Smooth muscle cell of trachea (primary cell): ENCODE data around the gene TMEM30A. TPM values are rescaled to one million over a fixed set of nuclear protein-coding genes. Genes with fewer than 3 reads are reported as not detected.

ENCODE experiments used
- total RNA-seq: library from RNA; depleted of rRNA; stranded (reverse); fragments of >200 nt; gene quantifications from 2 replicates; pipeline ENCODE4 v1.2.1, GENCODE V29; 2014

TMEM30A gene
- 172 and 185 TPM in 2 replicates for total RNA-seq

DNA sequence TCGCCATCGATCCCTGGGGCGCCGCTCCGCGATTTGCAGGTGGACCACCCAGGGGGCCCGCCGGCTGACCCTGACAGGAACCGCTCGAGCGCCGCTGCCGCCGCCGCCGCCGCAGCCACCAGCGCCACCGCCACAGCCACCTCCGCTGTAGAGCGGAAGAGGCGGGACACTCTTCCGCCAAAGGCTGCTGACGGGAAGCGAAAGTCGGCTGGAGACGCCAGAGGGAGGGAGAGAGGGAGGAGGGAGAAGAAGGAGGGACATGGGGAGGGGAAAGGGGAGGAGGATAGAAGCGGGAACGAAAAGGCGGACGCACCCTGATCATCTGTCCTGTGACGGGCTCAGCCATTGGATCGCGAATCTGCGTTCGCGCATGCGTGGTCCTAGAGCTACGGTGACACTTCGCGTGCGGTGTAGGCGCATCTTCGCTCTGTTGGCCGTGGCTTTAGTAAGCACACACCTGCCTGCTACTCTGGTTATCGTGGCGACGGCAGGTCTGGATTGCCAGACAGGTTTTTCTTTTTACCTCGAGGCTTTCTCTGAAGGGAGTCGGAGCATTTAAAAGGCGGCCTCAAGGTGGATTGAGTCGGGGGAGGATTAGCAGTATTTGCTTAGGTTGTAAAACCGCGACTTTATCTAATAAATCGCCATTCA is at the start of gene TMEM30A:
TSS of gene TMEM30A (minus strand) at position 161 of the 651 bp plus-strand sequence. CDS start at position 7, 154 bp downstream.

DNA sequence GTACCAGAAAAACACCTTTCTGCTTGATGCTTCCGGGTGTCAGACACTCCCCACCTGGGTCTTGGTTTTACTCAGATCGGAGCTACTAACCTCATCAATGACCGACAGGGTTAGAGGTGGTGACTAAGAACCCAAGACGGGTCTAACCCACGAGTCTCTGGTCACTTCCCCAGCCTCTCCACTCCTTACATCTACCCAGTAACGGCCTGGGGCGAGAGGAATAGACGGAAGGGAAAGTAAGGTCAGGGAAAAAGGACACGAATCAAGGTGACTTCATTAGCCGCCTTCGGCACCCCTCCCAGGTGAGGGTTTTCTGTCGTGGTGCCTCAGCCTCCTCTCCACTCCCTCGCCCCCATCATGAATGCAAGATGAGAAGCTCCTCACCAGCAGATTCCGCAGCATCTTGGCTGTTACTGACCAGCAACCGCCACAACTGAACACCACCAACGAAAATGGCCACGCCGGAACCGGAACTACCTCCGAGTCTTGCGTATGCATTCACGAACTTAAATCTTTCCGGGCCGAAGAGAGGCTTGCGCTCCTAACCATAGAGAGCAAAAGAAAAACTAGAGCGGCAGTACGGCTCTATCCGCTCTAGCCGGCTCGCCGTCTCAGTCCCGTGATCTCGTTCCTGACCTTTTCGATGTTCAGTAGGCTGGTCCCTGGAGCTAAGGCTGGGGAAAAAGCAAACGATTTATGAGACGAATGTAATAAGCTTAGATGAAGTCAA is 41.1 kb downstream of the TMEM30A start, which contains the start of gene COX7A2:
TSS of gene COX7A2 (minus strand) at position 469 of the 730 bp plus-strand sequence. CDS start at position 402, 67 bp downstream.

DNA sequence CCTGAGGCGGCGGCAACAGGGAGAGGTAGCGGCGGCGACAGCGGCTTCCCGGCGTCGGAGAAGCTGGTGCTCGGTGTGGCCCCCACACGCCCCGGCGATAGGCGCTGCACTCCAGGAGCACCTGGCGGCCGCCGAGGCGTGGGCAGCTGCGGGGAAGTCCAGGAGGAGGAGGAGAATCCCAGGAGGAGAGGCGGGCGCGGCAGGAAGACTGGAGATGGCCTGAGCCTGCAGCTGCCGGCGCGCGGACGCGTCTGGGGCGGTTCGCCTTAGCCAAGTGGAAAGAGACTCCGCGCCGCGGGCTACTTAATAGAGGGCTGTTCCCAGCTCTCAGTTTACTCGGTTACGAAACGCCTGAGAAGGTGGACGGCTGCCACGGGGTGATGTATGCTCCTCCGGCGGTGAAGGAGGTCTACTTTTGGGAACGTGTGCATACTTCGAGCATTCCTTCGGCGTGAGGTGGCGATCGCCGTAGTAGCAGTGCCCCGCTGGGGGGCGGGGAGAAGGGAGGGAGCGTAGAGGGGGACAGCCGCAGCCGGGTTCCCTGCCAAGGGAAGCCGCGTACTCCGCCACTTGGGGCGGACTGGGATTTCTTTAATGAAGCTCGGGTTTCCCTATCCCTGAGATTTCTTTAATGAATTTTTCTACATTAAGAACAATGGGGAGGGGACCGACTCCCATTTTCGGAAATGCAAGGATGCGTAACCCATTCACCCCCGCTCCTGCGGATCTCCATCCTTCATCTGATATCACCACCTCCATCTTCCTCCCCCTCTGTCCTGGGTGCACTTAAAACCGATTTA is 78.6 kb downstream of the TMEM30A start, which contains the start of gene COL12A1:
TSS of gene COL12A1 (minus strand) at position 278 of the 800 bp plus-strand sequence. CDS start 3,261 bp downstream, outside the sequence.

Other genes with a start within 250 kb of the TMEM30A start
- 506 and 524 TPM in 2 replicates for gene COL12A1, start 78.7 kb downstream of the TMEM30A start, total RNA-seq
- 68.5 and 190 TPM in 2 replicates for gene COX7A2, start 41.0 kb downstream of the TMEM30A start, total RNA-seq
- 0.29 and 0.83 TPM in 2 replicates for gene FILIP1, start 209.0 kb upstream of the TMEM30A start, total RNA-seq